ENCODE data around the gene PWWP2B. TPM values are rescaled to one million over a fixed set of nuclear protein-coding genes. Genes with fewer than 3 reads are reported as not detected.
A peak's percentile ranks its signal among the peaks of the same experiment; 100 is the strongest.

The PWWP2B gene
- total RNA-seq, 1 experiment from 2014 or later = 51.6 TPM

DNA sequence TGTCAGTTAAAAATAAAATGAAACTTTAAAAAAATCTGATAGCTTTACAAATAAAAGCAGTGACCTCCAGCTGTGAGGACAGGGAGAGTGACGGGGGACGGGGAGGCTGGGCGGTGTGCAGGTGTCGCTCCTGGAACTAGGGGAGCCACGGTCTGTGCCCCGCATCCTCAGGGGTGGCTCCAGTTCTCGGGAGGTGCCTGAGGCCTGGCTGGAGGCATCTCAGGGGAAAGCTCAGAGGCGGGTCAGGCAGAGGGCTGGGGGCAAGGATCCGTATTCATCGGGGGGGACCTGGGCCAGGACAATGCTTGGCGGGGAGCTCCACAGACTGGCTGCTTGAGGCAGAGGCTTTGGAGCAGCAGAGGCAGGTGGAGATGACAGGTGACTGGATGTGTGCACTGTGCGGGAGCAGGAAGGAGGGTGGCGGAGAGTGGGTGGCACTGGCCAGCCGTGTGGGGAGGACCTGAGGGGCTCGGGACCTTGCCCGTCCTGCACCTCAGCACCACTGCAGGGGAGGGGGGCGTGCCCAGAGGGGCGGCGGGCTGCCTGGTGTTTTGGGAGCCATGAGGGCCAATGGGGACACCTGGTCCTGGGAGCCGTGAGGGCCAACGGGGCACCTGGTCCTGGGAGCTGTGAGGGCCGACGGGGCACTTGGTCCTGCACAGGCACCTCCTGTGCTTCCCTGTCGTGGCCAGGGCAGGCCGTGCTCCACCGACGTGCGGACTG lies 13.2 kb downstream of the PWWP2B start:
- no peak for TF ChIP-seq POLR2AphosphoS5 (IDR thresholded peaks at IDR 0.05; ENCODE audit: low read depth, low read length)
- TF ChIP-seq, protein P1, sequence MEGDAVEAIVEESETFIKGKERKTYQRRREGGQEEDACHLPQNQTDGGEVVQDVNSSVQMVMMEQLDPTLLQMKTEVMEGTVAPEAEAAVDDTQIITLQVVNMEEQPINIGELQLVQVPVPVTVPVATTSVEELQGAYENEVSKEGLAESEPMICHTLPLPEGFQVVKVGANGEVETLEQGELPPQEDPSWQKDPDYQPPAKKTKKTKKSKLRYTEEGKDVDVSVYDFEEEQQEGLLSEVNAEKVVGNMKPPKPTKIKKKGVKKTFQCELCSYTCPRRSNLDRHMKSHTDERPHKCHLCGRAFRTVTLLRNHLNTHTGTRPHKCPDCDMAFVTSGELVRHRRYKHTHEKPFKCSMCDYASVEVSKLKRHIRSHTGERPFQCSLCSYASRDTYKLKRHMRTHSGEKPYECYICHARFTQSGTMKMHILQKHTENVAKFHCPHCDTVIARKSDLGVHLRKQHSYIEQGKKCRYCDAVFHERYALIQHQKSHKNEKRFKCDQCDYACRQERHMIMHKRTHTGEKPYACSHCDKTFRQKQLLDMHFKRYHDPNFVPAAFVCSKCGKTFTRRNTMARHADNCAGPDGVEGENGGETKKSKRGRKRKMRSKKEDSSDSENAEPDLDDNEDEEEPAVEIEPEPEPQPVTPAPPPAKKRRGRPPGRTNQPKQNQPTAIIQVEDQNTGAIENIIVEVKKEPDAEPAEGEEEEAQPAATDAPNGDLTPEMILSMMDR (IDR thresholded peaks at IDR 0.05) = no peak
- TF ChIP-seq TCF7L2 (IDR thresholded peaks at IDR 0.05; ENCODE audit: low read depth, low read length) = no peak
- no peak for TF ChIP-seq SIN3A (IDR thresholded peaks at IDR 0.05; ENCODE audit: borderline replicate concordance, insufficient read depth, low read depth, low read length)
- TF ChIP-seq, protein P2, sequence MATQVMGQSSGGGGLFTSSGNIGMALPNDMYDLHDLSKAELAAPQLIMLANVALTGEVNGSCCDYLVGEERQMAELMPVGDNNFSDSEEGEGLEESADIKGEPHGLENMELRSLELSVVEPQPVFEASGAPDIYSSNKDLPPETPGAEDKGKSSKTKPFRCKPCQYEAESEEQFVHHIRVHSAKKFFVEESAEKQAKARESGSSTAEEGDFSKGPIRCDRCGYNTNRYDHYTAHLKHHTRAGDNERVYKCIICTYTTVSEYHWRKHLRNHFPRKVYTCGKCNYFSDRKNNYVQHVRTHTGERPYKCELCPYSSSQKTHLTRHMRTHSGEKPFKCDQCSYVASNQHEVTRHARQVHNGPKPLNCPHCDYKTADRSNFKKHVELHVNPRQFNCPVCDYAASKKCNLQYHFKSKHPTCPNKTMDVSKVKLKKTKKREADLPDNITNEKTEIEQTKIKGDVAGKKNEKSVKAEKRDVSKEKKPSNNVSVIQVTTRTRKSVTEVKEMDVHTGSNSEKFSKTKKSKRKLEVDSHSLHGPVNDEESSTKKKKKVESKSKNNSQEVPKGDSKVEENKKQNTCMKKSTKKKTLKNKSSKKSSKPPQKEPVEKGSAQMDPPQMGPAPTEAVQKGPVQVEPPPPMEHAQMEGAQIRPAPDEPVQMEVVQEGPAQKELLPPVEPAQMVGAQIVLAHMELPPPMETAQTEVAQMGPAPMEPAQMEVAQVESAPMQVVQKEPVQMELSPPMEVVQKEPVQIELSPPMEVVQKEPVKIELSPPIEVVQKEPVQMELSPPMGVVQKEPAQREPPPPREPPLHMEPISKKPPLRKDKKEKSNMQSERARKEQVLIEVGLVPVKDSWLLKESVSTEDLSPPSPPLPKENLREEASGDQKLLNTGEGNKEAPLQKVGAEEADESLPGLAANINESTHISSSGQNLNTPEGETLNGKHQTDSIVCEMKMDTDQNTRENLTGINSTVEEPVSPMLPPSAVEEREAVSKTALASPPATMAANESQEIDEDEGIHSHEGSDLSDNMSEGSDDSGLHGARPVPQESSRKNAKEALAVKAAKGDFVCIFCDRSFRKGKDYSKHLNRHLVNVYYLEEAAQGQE (IDR thresholded peaks at IDR 0.05; ENCODE audit: insufficient read depth in 1 of 2, low read depth in 2 of 2, low read length in 1 of 2) = no peak
- no peaks in the 10 kb centered on the region for H3K27me3 ChIP-seq (ENCODE audit: control insufficient read depth, insufficient read depth, low read length)
- in situ Hi-C loops (cut with HindIII; ENCODE audit: low pct_unique_long_range_greater_than_20kb, low sequenced_read_pairs) = no loop called here
- H3K9me3 ChIP-seq (ENCODE audit: control insufficient read depth, insufficient read depth, low read depth, low read length) = no peaks in the 10 kb centered on the region
- DNase-seq (ENCODE audit: low read depth, low spot score) (no peak), ATAC-seq (peak; percentile 6; the same call in 1 of the 2 replicates)
- ChIA-PET CTCF (interaction anchor here (1.0 kb wide), 1 partner anchor 41 kb away, joined by 3 read pairs; no protein-coding TSS in a partner anchor), POLR2A (no interaction called here)
- intact Hi-C loops (cut with micrococcal nuclease; ENCODE audit: unreplicated experiment) = no loop called here
- peaks cover 78% of the 10 kb centered on the region for H3K4me1 ChIP-seq (ENCODE audit: control insufficient read depth, insufficient read depth, low read length)
- no TSS peak for BruUV-seq (replicated peaks)
- no peaks in the 10 kb centered on the region for H3K36me3 ChIP-seq (ENCODE audit: control insufficient read depth, insufficient read depth, low read length)
- no peak overlapping the region for H3K4me3 ChIP-seq (ENCODE audit: low read depth in 2 of 2, low read length in 2 of 2)
- H3K27ac ChIP-seq (ENCODE audit: low read length) = peak overlapping the region; percentile 86

DNA sequence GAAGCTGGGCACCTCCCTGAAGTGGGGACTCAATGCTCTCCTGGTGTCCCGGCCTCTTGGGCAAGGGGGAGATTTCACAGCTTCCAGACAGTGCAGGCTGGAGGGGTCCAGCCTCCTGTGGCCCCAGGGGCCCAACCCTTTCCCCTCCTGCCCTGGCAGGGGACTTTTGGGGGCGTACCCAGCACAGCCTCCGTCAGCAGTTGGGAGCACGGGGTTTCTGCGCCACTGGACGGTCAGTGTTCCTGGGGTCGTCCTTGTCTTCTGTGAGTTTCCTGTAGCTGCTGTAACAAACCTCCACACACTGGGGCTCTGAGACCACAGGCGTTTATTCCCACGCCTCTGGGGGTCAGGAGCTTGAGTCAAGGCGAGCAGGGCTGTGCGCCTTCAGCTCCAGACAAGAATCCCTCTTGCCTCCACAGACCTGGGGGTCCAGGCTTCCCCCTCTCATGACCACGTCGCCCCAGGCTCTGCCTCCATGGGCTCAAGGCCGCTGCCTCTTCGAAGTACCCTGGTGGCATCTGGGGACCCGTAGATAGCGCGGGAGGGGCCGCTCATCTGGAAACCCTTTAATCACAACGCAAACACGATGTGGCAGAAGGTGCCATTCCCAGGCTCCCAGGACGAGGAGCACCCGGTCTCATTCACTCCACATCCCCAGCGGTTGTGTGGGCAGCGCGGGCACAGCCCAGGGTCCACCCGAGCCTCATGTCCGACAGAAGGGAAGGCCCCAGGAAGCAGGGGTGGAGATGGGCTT lies 14.0 kb downstream of the PWWP2B start:
- TF ChIP-seq SIN3A (IDR thresholded peaks at IDR 0.05; ENCODE audit: borderline replicate concordance, insufficient read depth, low read depth, low read length) (0 out of 2 replicates have a peak, but pooled peaks have one; percentile 5), POLR2AphosphoS5 (IDR thresholded peaks at IDR 0.05; ENCODE audit: low read depth, low read length) (no peak), TCF7L2 (IDR thresholded peaks at IDR 0.05; ENCODE audit: low read depth, low read length) (no peak)
- TF ChIP-seq, protein P1 (IDR thresholded peaks at IDR 0.05) = no peak
- TF ChIP-seq, protein P2 (IDR thresholded peaks at IDR 0.05; ENCODE audit: insufficient read depth in 1 of 2, low read depth in 2 of 2, low read length in 1 of 2) = no peak
- ChIA-PET POLR2A (no interaction called here), CTCF (interaction anchor here (1.0 kb wide), 1 partner anchor 41 kb away, joined by 3 read pairs; no protein-coding TSS in a partner anchor)
- Histone ChIP-seq H3K9me3 (ENCODE audit: control insufficient read depth, insufficient read depth, low read depth, low read length) (no peaks in the 10 kb centered on the region), H3K27me3 (ENCODE audit: control insufficient read depth, insufficient read depth, low read length) (no peaks in the 10 kb centered on the region), H3K4me3 (ENCODE audit: low read depth in 2 of 2, low read length in 2 of 2) (0 out of 4 replicates have a peak overlapping the region, but pooled peaks of 1 of the 2 experiments have one; percentile 10), H3K36me3 (ENCODE audit: control insufficient read depth, insufficient read depth, low read length) (no peaks in the 10 kb centered on the region), H3K4me1 (ENCODE audit: control insufficient read depth, insufficient read depth, low read length) (peaks cover 78% of the 10 kb centered on the region), H3K27ac (ENCODE audit: low read length) (peak overlapping the region; percentile 86)
- peak; percentile 2 for ATAC-seq
- in situ Hi-C loops (cut with HindIII; ENCODE audit: low pct_unique_long_range_greater_than_20kb, low sequenced_read_pairs) (no loop called here), intact Hi-C loops (cut with micrococcal nuclease; ENCODE audit: unreplicated experiment) (no loop called here)
- BruUV-seq (replicated peaks) = no TSS peak
- DNase-seq (ENCODE audit: low read depth, low spot score) = no peak

Data from Panc1 (cell line).